AG04450 (cell line): ENCODE data around the gene ICAM4. TPM values are rescaled to one million over a fixed set of nuclear protein-coding genes. Genes with fewer than 3 reads are reported as not detected.
A peak's percentile ranks its signal among the peaks of the same experiment; 100 is the strongest.

ENCODE experiments used
- CTCF ChIA-PET: fragments of 300-600, 350-600 bp; formaldehyde crosslinking; extraction: SDS; loops from one replicate; lab custom pipeline; 2022; ENCODE audit warnings: antibody characterized with exemption, inconsistent platforms; lab: Charles Lee
- POLR2A ChIA-PET: fragments of 350-600 bp; formaldehyde crosslinking; extraction: SDS; loops from one replicate; lab custom pipeline; 2021; ENCODE audit warnings: antibody characterized with exemption, inconsistent platforms; lab: Yijun Ruan, JAX
- DNase-seq: peaks from one replicate; pipeline ENCODE4 v3.0.0-alpha.2; 2011; ENCODE audit warnings: low read depth, low spot score
- H3K27ac ChIP-seq: one replicate; pipeline ENCODE4 v1.5.1; 2012; ENCODE audit warnings: low read depth, low read length, control low read depth
- H3K27me3 ChIP-seq: one replicate; pipeline ENCODE4 v1.6.0; 2012; ENCODE audit warnings: low read length; ENCODE audit not compliant: control insufficient read depth, insufficient read depth
- H3K4me3 ChIP-seq: 2 replicates; pipeline ENCODE4 v1.5.1; 2011; ENCODE audit warnings: mild to moderate bottlenecking, low read depth, low read length, control low read depth
- H3K9me3 ChIP-seq: 2 replicates; pipeline ENCODE4 v1.5.1; 2012; ENCODE audit warnings: low read length; ENCODE audit not compliant: control insufficient read depth, insufficient read depth
- CTCF ChIP-seq: IDR thresholded peaks from 2 replicates; pipeline ENCODE4 v1.5.1; 2011; ENCODE audit warnings: low read depth, low read length, control low read depth, inconsistent platforms
- polyA plus RNA-seq: library from polyadenylated mRNA; depleted of rRNA; stranded (reverse); fragments of >200 nt; gene quantifications from 2 replicates; pipeline ENCODE4 v1.2.3, GENCODE V29; 2011

ICAM4 gene
- polyA plus RNA-seq, 1 experiment, result 2.5 TPM

- Histone ChIP-seq H3K9me3 (no peaks in the 10 kb centered on the region; the same call in 1 of the 2 replicates), H3K4me3 (no peak overlapping the region), H3K27ac (no peak overlapping the region), H3K27me3 (no peaks in the 10 kb centered on the region)
- CTCF ChIA-PET, result interaction anchor here (2.1 kb wide), 1 partner anchor 104 kb away, joined by 8 read pairs; no protein-coding TSS in a partner anchor
- DNase-seq, result no peak
- no peak for TF ChIP-seq CTCF
- POLR2A ChIA-PET, result no interaction called here
These were observed 1.8 kb upstream of the ICAM4 start for GRCh38 chr19:10284960-10285278.

GRCh38 chr19:10285393-10285792 lies 1.4 kb upstream of the ICAM4 start:
- POLR2A ChIA-PET, result interaction anchor here (1.2 to 1.4 kb wide), 3 partner anchors 8 to 49 kb away, joined by 5 to 12 read pairs (median 11); partner anchors contain the start of genes ICAM1 and RAVER1

GRCh38 chr19:10288662-10289166 lies 2.0 kb downstream of the ICAM4 start:
- Histone ChIP-seq H3K27ac (peak overlapping the region; percentile 31), H3K9me3 (peaks cover 16% of the 10 kb centered on the region), H3K27me3 (no peaks in the 10 kb centered on the region), H3K4me3 (peak overlapping the region; percentile 63)
- DNase-seq, result no peak
- ChIA-PET CTCF (interaction anchor here (0.6 to 1.8 kb wide), 4 partner anchors 17 to 666 kb away, joined by 3 to 4 read pairs (median 3); no protein-coding TSS in a partner anchor), POLR2A (interaction anchor here (0.5 to 4.1 kb wide), 6 partner anchors 8 to 45 kb away, joined by 3 to 25 read pairs (median 5); partner anchors contain the start of genes ICAM1 and RAVER1)
- no peak for TF ChIP-seq CTCF

More at GRCh38 chr19:10285393-10285792, 1.4 kb upstream of the ICAM4 start:
- CTCF ChIA-PET, result interaction anchor here (1.1 to 2.1 kb wide), 3 partner anchors 16 to 132 kb away, joined by 3 to 8 read pairs (median 4); no protein-coding TSS in a partner anchor
- H3K4me3 ChIP-seq, result no peak overlapping the region
- no peaks in the 10 kb centered on the region; the same call in 1 of the 2 replicates for H3K9me3 ChIP-seq
- TF ChIP-seq CTCF, result no peak
- no peaks in the 10 kb centered on the region for H3K27me3 ChIP-seq
- DNase-seq, result no peak
- no peak overlapping the region for H3K27ac ChIP-seq

GRCh38 chr19:10289167-10289835 lies 2.5 kb downstream of the ICAM4 start:
- H3K9me3 ChIP-seq, result peaks cover 21% of the 10 kb centered on the region
- peak overlapping the region; percentile 63 for H3K4me3 ChIP-seq
- no peak for TF ChIP-seq CTCF
- CTCF ChIA-PET, result interaction anchor here (0.6 to 1.8 kb wide), 5 partner anchors 12 to 665 kb away, joined by 3 to 4 read pairs (median 3); no protein-coding TSS in a partner anchor
- POLR2A ChIA-PET, result interaction anchor here (0.5 to 4.1 kb wide), 9 partner anchors 9 to 863 kb away, joined by 3 to 25 read pairs (median 5); partner anchors contain the start of genes ICAM1 and RAVER1
- no peak for DNase-seq
- H3K27ac ChIP-seq, result peak overlapping the region; percentile 31
- H3K27me3 ChIP-seq, result no peaks in the 10 kb centered on the region
